GM23338 (cell line): ENCODE results near the gene SULT1C3. TPM values are rescaled to one million over a fixed set of nuclear protein-coding genes. Genes with fewer than 3 reads are reported as not detected.

Experiments
- ATAC-seq: fragments of 200-7000 bp; cut with Tn5 transposase; 3 replicates; pipeline ENCODE4 v1.9.1; 2020
- DNase-seq: peaks from one replicate; pipeline ENCODE4 v3.0.0-alpha.2; 2015; ENCODE audit warnings: low spot score
- H2AFZ ChIP-seq: fragments of 200-600 bp; sonication (generic); 2 replicates; pipeline ENCODE4 v1.8.0; 2016; ENCODE audit warnings: antibody characterized with exemption, mild to moderate bottlenecking, moderate library complexity
- H3F3A ChIP-seq: fragments of 200-600 bp; sonication (generic); replicated peaks from 2 replicates; pipeline ENCODE4 v1.8.0; 2017; ENCODE audit warnings: antibody characterized with exemption, mixed run types, low read depth
- H3K27ac ChIP-seq: fragments of 200-600 bp; sonication (generic); 2 replicates; pipeline ENCODE4 v1.6.1; 2016; ENCODE audit warnings: low read depth
- H3K27me3 ChIP-seq: fragments of 200-600 bp; sonication (generic); 2 replicates; pipeline ENCODE4 v1.8.0; 2016; ENCODE audit warnings: mild to moderate bottlenecking, mixed run types, moderate library complexity; ENCODE audit not compliant: insufficient read depth
- H3K36me3 ChIP-seq: fragments of 200-600 bp; sonication (generic); 2 replicates; pipeline ENCODE4 v1.8.0; 2016; ENCODE audit warnings: mild to moderate bottlenecking; ENCODE audit not compliant: insufficient read depth
- H3K4me1 ChIP-seq: fragments of 200-600 bp; sonication (generic); 2 replicates; pipeline ENCODE4 v1.8.0; 2016; ENCODE audit warnings: mild to moderate bottlenecking, moderate library complexity; ENCODE audit not compliant: insufficient read depth
- H3K4me2 ChIP-seq: fragments of 200-600 bp; sonication (generic); 2 replicates; pipeline ENCODE4 v1.7.1; 2017; ENCODE audit warnings: mixed run types
- H3K4me3 ChIP-seq: fragments of 200-600 bp; sonication (generic); 2 replicates; pipeline ENCODE4 v1.6.1; 2016; ENCODE audit warnings: mixed run types
- H3K79me2 ChIP-seq: fragments of 200-600 bp; sonication (generic); replicated peaks from 2 replicates; pipeline ENCODE4 v1.8.0; 2017; ENCODE audit warnings: mild to moderate bottlenecking; ENCODE audit not compliant: insufficient read depth
- H3K9me2 ChIP-seq: fragments of 200-600 bp; sonication (generic); 2 replicates; pipeline ENCODE4 v1.8.0; 2017; ENCODE audit not compliant: insufficient read depth
- H4K20me1 ChIP-seq: fragments of 200-600 bp; sonication (generic); replicated peaks from 2 replicates; pipeline ENCODE4 v1.8.0; 2017; ENCODE audit warnings: mild to moderate bottlenecking; ENCODE audit not compliant: insufficient read depth
- H3K27ac Mint-ChIP-seq: 2 replicates; pipeline ENCODE4 v1.8.0; 2020; ENCODE audit warnings: inconsistent platforms, mild to moderate bottlenecking, moderate library complexity, mixed read lengths
- H3K27me3 Mint-ChIP-seq: 3 replicates; pipeline ENCODE4 v1.8.0; 2022; ENCODE audit warnings: low read depth, mild to moderate bottlenecking, moderate library complexity, mixed read lengths, inconsistent platforms; ENCODE audit not compliant: insufficient read depth, poor library complexity
- H3K36me3 Mint-ChIP-seq: 3 replicates; pipeline ENCODE4 v1.8.0; 2021; ENCODE audit warnings: low read depth, mild to moderate bottlenecking, inconsistent platforms, moderate library complexity, mixed read lengths
- H3K4me1 Mint-ChIP-seq: 3 replicates; pipeline ENCODE4 v1.8.0; 2020; ENCODE audit warnings: mild to moderate bottlenecking, inconsistent platforms, mixed read lengths
- H3K4me3 Mint-ChIP-seq: 3 replicates; pipeline ENCODE4 v1.8.0; 2021; ENCODE audit warnings: moderate library complexity, mild to moderate bottlenecking, inconsistent platforms, mixed read lengths
- H3K9me3 Mint-ChIP-seq: 3 replicates; pipeline ENCODE4 v1.8.0; 2020; ENCODE audit warnings: moderate library complexity, mild to moderate bottlenecking, inconsistent platforms, mixed read lengths
- CREB1 ChIP-seq: fragments of 250-450 bp; sonication (Bioruptor Pico); IDR thresholded peaks from 2 replicates; pipeline ENCODE4 v1.5.0; 2020; ENCODE audit warnings: low read depth, mild to moderate bottlenecking, moderate library complexity
- ETS1 ChIP-seq: IDR thresholded peaks from 2 replicates; pipeline ENCODE4 v1.6.1; 2016; ENCODE audit warnings: antibody characterized with exemption
- EZH2 ChIP-seq: fragments of 200-600 bp; sonication (generic); IDR thresholded peaks from one replicate; pipeline ENCODE4 v1.8.0; 2017; ENCODE audit warnings: antibody characterized with exemption, mild to moderate bottlenecking, low read depth; ENCODE audit not compliant: unreplicated experiment
- EZH2phosphoT487 ChIP-seq: fragments of 200-600 bp; sonication (generic); IDR thresholded peaks from one replicate; pipeline ENCODE4 v1.8.1; 2018; ENCODE audit warnings: antibody characterized with exemption; ENCODE audit not compliant: unreplicated experiment
- NANOG ChIP-seq: IDR thresholded peaks from 2 replicates; pipeline ENCODE4 v1.6.1; 2016; ENCODE audit warnings: antibody characterized with exemption, borderline replicate concordance
- POLR2AphosphoS5 ChIP-seq: IDR thresholded peaks from 2 replicates; pipeline ENCODE4 v1.6.1; 2016; ENCODE audit warnings: antibody characterized with exemption, low read depth
- STAT1 ChIP-seq: IDR thresholded peaks from one replicate; pipeline ENCODE4 v1.6.1; 2016; ENCODE audit warnings: antibody characterized with exemption; ENCODE audit not compliant: unreplicated experiment
- ZNF331 ChIP-seq: fragments of 250-450 bp; sonication (Bioruptor Pico); IDR thresholded peaks from 2 replicates; pipeline ENCODE4 v1.5.0; 2020; ENCODE audit warnings: low read depth, mild to moderate bottlenecking, moderate library complexity
- ZNF462 ChIP-seq: fragments of 250-450 bp; sonication (Bioruptor Pico); IDR thresholded peaks from 2 replicates; pipeline ENCODE4 v1.5.0; 2020; ENCODE audit warnings: mild to moderate bottlenecking, moderate library complexity
- polyA plus RNA-seq: library from polyadenylated mRNA; unstranded; fragments of >200 nt; fragmentation: Nextera tagmentation; extraction: Ambion mirVana; gene quantifications from 2 replicates; pipeline ENCODE4 v1.2.1, GENCODE V29; 2016
- total RNA-seq: library from RNA; depleted of rRNA; stranded (reverse); fragments of >200 nt; shearing (Covaris generic); gene quantifications from 2 replicates; pipeline ENCODE4 v1.2.3, GENCODE V29; 2014

The SULT1C3 gene
- total and polyA plus RNA-seq, 2 experiments from 2014 or later, result not detected

- no peaks in the 10 kb centered on the region for H3K36me3 Mint-ChIP-seq
- Histone ChIP-seq H4K20me1 (no peaks in the 10 kb centered on the region), H3K4me2 (no peak overlapping the region), H3K27me3 (no peaks in the 10 kb centered on the region), H3K4me1 (no peaks in the 10 kb centered on the region), H3K27ac (no peak overlapping the region), H3K79me2 (no peaks in the 10 kb centered on the region), H3K9me2 (no peaks in the 10 kb centered on the region), H3K36me3 (peaks cover 6% of the 10 kb centered on the region; the same call in 1 of the 2 replicates), H3K4me3 (no peak overlapping the region), H2AFZ (no peak overlapping the region), H3F3A (no peaks in the 10 kb centered on the region)
- H3K27me3 Mint-ChIP-seq, result no peaks in the 10 kb centered on the region
- TF ChIP-seq CREB1 (CRISPR knock-in tag), result no peak
- TF ChIP-seq ETS1, result no peak
- TF ChIP-seq EZH2phosphoT487, result no peak
- TF ChIP-seq EZH2, result no peak
- no peak for TF ChIP-seq STAT1
- H3K9me3 Mint-ChIP-seq, result peaks cover 9% of the 10 kb centered on the region
- no peak overlapping the region for H3K27ac Mint-ChIP-seq
- no peak for ATAC-seq
- DNase-seq, result no peak
- H3K4me1 Mint-ChIP-seq, result no peaks in the 10 kb centered on the region
- no peak overlapping the region for H3K4me3 Mint-ChIP-seq
Measured at GRCh38 chr2:108195133-108195439, 44.7 kb upstream of the SULT1C3 start.

- Mint-ChIP-seq H3K27me3 (no peaks in the 10 kb centered on the region), H3K4me3 (no peak overlapping the region), H3K4me1 (no peaks in the 10 kb centered on the region), H3K9me3 (peaks cover 41% of the 10 kb centered on the region), H3K27ac (no peak overlapping the region), H3K36me3 (peaks cover 23% of the 10 kb centered on the region)
- TF ChIP-seq NANOG (no peak), ZNF462 (CRISPR knock-in tag) (no peak), POLR2AphosphoS5 (no peak), ZNF331 (CRISPR knock-in tag) (no peak), STAT1 (no peak), EZH2 (no peak), EZH2phosphoT487 (no peak), CREB1 (CRISPR knock-in tag) (no peak)
- ATAC-seq (no peak), DNase-seq (no peak)
- H3F3A ChIP-seq, result no peaks in the 10 kb centered on the region
- no peaks in the 10 kb centered on the region for H3K9me2 ChIP-seq
- H3K79me2 ChIP-seq, result no peaks in the 10 kb centered on the region
- peaks cover 6% of the 10 kb centered on the region; the same call in 1 of the 2 replicates for H3K36me3 ChIP-seq
- no peak overlapping the region for H2AFZ ChIP-seq
- no peak overlapping the region for H3K4me3 ChIP-seq
- no peak overlapping the region for H3K27ac ChIP-seq
- no peaks in the 10 kb centered on the region for H3K27me3 ChIP-seq
- no peak overlapping the region for H3K4me2 ChIP-seq
- no peaks in the 10 kb centered on the region for H3K4me1 ChIP-seq
- H4K20me1 ChIP-seq, result no peaks in the 10 kb centered on the region
Measured at GRCh38 chr2:108199726-108200125, 40.0 kb upstream of the SULT1C3 start.
